ENCODE data around the gene HNRNPH3. TPM values are rescaled to one million over a fixed set of nuclear protein-coding genes. Genes with fewer than 3 reads are reported as not detected.

HNRNPH3 gene
- 10 to 100 TPM; 10.7 to 43.6 (median 37.0) TPM for total RNA-seq

DNA sequence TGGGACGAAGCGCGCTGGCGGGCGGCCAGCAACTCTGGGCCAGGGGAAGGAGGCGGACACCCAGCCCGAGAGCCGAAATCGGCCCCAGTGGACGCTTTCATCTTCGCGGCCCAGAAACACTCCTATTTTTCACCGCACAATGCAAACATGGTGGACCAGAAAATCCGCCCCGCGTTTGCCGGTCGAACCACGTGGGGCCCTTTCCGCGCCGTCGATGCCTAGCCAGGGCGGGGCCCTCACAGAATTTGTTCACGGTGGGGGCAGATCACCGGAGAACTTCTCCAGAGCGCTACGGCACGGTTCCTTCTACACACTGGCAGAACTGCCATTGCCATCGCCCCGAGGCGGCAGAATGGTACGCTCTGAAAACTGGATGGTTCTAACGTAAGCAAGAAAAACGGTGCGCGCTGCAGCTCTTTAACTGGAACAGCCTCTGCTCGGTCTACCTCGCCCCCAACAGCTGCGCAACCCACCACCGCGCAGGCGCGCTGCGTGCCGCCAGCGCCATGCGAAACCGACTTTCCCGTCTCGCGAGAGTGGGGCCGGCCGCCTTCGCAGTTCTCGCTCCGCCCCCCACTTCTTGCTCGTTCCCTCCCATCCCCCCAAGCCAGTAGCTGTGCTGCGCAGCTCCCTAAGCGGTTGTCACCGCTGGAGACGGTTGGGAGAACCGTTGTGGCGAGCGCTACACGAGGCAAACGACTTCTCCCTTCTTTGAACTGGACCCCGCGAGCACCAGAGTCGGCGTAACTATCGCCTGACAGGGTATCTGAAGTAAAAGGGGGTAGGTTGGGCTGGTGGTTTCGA is at the start of gene HNRNPH3:
Gene HNRNPH3 (plus strand): TSS at position 610 of the 804 bp plus-strand sequence. CDS start 5,158 bp downstream, outside the sequence.
- Histone ChIP-seq H3K9me3 (no peaks in the 10 kb centered on the region), H3K4me1 (peaks cover 17 to 68% (median 43%) of the 10 kb centered on the region in 3 donors), H3K4me3 (peak within 1 kb of the TSS; percentile 75 to 98 (median 86)), H3K36me3 (no peaks in the 10 kb centered on the region), H3K27ac (peak within 1 kb of the TSS; percentile 95 to 100 (median 98)), H3K27me3 (no peaks in the 10 kb centered on the region)
- peak; percentile 55 to 100 (median 97) for TF ChIP-seq POLR2A (IDR thresholded peaks at IDR 0.05)
- TF ChIP-seq, protein P1, sequence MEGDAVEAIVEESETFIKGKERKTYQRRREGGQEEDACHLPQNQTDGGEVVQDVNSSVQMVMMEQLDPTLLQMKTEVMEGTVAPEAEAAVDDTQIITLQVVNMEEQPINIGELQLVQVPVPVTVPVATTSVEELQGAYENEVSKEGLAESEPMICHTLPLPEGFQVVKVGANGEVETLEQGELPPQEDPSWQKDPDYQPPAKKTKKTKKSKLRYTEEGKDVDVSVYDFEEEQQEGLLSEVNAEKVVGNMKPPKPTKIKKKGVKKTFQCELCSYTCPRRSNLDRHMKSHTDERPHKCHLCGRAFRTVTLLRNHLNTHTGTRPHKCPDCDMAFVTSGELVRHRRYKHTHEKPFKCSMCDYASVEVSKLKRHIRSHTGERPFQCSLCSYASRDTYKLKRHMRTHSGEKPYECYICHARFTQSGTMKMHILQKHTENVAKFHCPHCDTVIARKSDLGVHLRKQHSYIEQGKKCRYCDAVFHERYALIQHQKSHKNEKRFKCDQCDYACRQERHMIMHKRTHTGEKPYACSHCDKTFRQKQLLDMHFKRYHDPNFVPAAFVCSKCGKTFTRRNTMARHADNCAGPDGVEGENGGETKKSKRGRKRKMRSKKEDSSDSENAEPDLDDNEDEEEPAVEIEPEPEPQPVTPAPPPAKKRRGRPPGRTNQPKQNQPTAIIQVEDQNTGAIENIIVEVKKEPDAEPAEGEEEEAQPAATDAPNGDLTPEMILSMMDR (IDR thresholded peaks at IDR 0.05) = peak in 1 of 6 experiments; percentile 13
- DNase-seq = peak; percentile 87
- WGBS, 2 donors = 0% methylated on average over 15 to 35 of the region's 73 CpGs
- intact Hi-C loops (cut with DNase I) = no loop called here

DNA sequence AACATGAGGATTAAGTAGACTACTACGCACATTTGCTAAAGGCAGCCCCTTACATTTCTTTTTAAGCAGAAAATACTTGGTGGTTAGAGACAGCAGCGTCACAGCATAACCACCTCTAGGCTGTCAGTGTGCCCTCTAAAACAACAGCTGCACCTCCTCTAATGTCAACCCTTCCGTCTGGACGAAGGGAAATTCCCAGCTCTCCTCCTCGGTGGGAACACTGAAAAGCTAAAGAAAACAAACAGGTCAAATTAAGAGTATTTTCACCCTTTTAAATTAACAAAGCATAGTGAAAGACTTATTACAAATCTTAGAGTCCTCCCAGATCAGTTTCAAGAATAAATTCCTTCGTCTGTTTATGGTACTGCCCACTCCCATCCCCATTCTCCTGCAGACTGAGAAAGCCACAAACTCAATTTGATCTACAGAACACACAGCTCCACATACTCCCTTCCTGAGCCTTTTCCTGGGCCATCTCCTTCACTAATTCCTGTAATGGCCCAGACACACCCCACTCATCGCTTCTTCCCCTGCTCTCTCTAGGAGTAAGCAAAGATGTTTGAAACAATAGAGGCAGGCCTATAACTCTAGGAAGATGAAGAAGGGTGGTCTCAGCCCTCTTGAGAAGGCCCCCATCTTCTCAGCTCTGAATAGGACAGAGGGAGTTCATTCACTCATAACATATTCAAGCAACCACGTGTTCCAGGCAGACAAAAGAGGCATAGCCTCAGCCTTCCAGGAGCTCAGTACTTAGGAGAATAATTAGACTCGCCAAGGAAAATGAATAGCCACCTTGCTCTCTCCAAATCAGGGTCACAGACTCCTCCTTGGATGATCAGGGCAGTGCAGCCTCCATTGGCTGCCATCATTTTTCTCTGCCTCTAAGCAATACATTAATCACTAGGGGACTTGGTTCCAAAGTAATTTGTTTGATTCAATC is 47.5 kb upstream of the HNRNPH3 start:
- intact Hi-C loops (cut with DNase I) = no loop called here
- H3K4me1 ChIP-seq = no peaks in the 10 kb centered on the region
- 65 to 71% methylated on average over 9 of the region's 9 CpGs for WGBS, 2 donors
- TF ChIP-seq, protein P1 (IDR thresholded peaks at IDR 0.05) = no peak
- no peak for TF ChIP-seq POLR2A (IDR thresholded peaks at IDR 0.05)
- DNase-seq = no peak
- H3K9me3 ChIP-seq = no peaks in the 10 kb centered on the region
- no peaks in the 10 kb centered on the region for H3K36me3 ChIP-seq
- H3K4me3 ChIP-seq = no peak overlapping the region
- no peak overlapping the region for H3K27ac ChIP-seq
- no peaks in the 10 kb centered on the region for H3K27me3 ChIP-seq

GRCh38 chr10:68288717-68289116 is 43.1 kb upstream of the HNRNPH3 start:
- DNase-seq = no peak
- TF ChIP-seq, protein P1 (IDR thresholded peaks at IDR 0.05) = no peak
- TF ChIP-seq POLR2A (IDR thresholded peaks at IDR 0.05) = no peak
- Histone ChIP-seq H3K36me3 (no peaks in the 10 kb centered on the region), H3K27me3 (no peaks in the 10 kb centered on the region), H3K4me3 (no peak overlapping the region), H3K27ac (no peak overlapping the region), H3K4me1 (no peaks in the 10 kb centered on the region), H3K9me3 (no peaks in the 10 kb centered on the region)
- 93% methylated on average over 4 of the region's 4 CpGs for WGBS, 2 donors
- intact Hi-C loops (cut with DNase I) = no loop called here

- no peak overlapping the region for H3K4me3 ChIP-seq
- H3K9me3 ChIP-seq = no peaks in the 10 kb centered on the region
- no peaks in the 10 kb centered on the region for H3K27me3 ChIP-seq
- H3K4me1 ChIP-seq = no peaks in the 10 kb centered on the region
- H3K27ac ChIP-seq = no peak overlapping the region
- TF ChIP-seq POLR2A (IDR thresholded peaks at IDR 0.05) = no peak
- TF ChIP-seq, protein P1 (IDR thresholded peaks at IDR 0.05) = no peak
- intact Hi-C loops (cut with DNase I) = no loop called here
- no peaks in the 10 kb centered on the region for H3K36me3 ChIP-seq
- DNase-seq = no peak
Observed at GRCh38 chr10:68290736-68291135, 41.1 kb upstream of the HNRNPH3 start.
